Stimulated activated memory B cell treated with anti-CD40 and anti-IgM and Interleukin-4, amounts not matched to agents 10 μg/mL and 1 μg/mL and 100 μg/mL, for 72 hours (primary cell): Measurements from ENCODE around the gene MYO9B.

Experiments used
- ATAC-seq: fragments of 150-1000 bp; cut with Tn5 transposase; 2 replicates; pipeline ENCODE4 v1.10.0; 2021
- H3K27ac Mint-ChIP-seq: one replicate; pipeline ENCODE4 v1.8.0; 2022; ENCODE audit warnings: mild to moderate bottlenecking, mixed read lengths
- H3K27me3 Mint-ChIP-seq: one replicate; pipeline ENCODE4 v1.8.0; 2022; ENCODE audit warnings: mixed read lengths
- H3K36me3 Mint-ChIP-seq: one replicate; pipeline ENCODE4 v1.8.0; 2022; ENCODE audit warnings: mixed read lengths
- H3K4me1 Mint-ChIP-seq: one replicate; pipeline ENCODE4 v1.8.0; 2022; ENCODE audit warnings: mixed read lengths
- H3K4me3 Mint-ChIP-seq: one replicate; pipeline ENCODE4 v1.8.0; 2022; ENCODE audit warnings: mild to moderate bottlenecking, moderate library complexity, mixed read lengths
- H3K9me3 Mint-ChIP-seq: one replicate; pipeline ENCODE4 v1.8.0; 2022; ENCODE audit warnings: mixed read lengths

Gene MYO9B

GRCh38 chr19:17243830-17244617 lies 168.4 kb downstream of the MYO9B start:
- Mint-ChIP-seq H3K36me3 (no peaks in the 10 kb centered on the region), H3K4me3 (peak overlapping the region; percentile 72), H3K27ac (no peak overlapping the region), H3K9me3 (no peaks in the 10 kb centered on the region), H3K27me3 (no peaks in the 10 kb centered on the region), H3K4me1 (peaks cover 46% of the 10 kb centered on the region)
- no peak for ATAC-seq

GRCh38 chr19:17244618-17245534 lies 169.3 kb downstream of the MYO9B start:
- peak; percentile 42 for ATAC-seq
- H3K4me1 Mint-ChIP-seq, result peaks cover 46% of the 10 kb centered on the region

GRCh38 chr19:17245535-17245984 lies 170.0 kb downstream of the MYO9B start, which contains the start of gene NR2F6:
Gene NR2F6 (minus strand): TSS chr19:17245919. CDS start chr19:17245220, 699 bp downstream.
- Mint-ChIP-seq H3K36me3 (no peaks in the 10 kb centered on the region), H3K27ac (peak within 1 kb of the TSS; percentile 92)
- ATAC-seq, result peak; percentile 40

More at GRCh38 chr19:17244618-17245534, 169.3 kb downstream of the MYO9B start:
- Mint-ChIP-seq H3K27me3 (no peaks in the 10 kb centered on the region), H3K36me3 (no peaks in the 10 kb centered on the region), H3K9me3 (no peaks in the 10 kb centered on the region), H3K27ac (no peak overlapping the region), H3K4me3 (peak overlapping the region; percentile 72)

GRCh38 chr19:17246681-17247425 lies 171.3 kb downstream of the MYO9B start:
- Mint-ChIP-seq H3K4me3 (peak overlapping the region; percentile 98), H3K9me3 (no peaks in the 10 kb centered on the region), H3K27me3 (no peaks in the 10 kb centered on the region), H3K27ac (peak overlapping the region; percentile 92), H3K36me3 (no peaks in the 10 kb centered on the region), H3K4me1 (peaks cover 42% of the 10 kb centered on the region)
- no peak for ATAC-seq

More at GRCh38 chr19:17245535-17245984, 170.0 kb downstream of the MYO9B start, which contains the start of gene NR2F6:
- no peaks in the 10 kb centered on the region for H3K9me3 Mint-ChIP-seq
- H3K4me3 Mint-ChIP-seq, result peak within 1 kb of the TSS; percentile 98
- no peaks in the 10 kb centered on the region for H3K27me3 Mint-ChIP-seq
- peaks cover 46% of the 10 kb centered on the region for H3K4me1 Mint-ChIP-seq

GRCh38 chr19:17248011-17248776 lies 172.6 kb downstream of the MYO9B start:
- ATAC-seq, result no peak
- Mint-ChIP-seq H3K9me3 (no peaks in the 10 kb centered on the region), H3K27ac (no peak overlapping the region), H3K27me3 (no peaks in the 10 kb centered on the region), H3K4me1 (peaks cover 30% of the 10 kb centered on the region), H3K36me3 (no peaks in the 10 kb centered on the region), H3K4me3 (peak overlapping the region; percentile 24)

GRCh38 chr19:17249887-17250548 lies 174.4 kb downstream of the MYO9B start:
- Mint-ChIP-seq H3K4me3 (no peak overlapping the region), H3K27me3 (no peaks in the 10 kb centered on the region), H3K4me1 (peaks cover 17% of the 10 kb centered on the region), H3K9me3 (no peaks in the 10 kb centered on the region), H3K36me3 (no peaks in the 10 kb centered on the region), H3K27ac (no peak overlapping the region)
- ATAC-seq, result no peak

- Mint-ChIP-seq H3K36me3 (no peaks in the 10 kb centered on the region), H3K4me1 (no peaks in the 10 kb centered on the region), H3K9me3 (no peaks in the 10 kb centered on the region), H3K27me3 (no peaks in the 10 kb centered on the region), H3K27ac (no peak overlapping the region), H3K4me3 (no peak overlapping the region)
- no peak for ATAC-seq
Measured at GRCh38 chr19:17254636-17255035, 179.1 kb downstream of the MYO9B start.

- Mint-ChIP-seq H3K4me3 (no peak overlapping the region), H3K9me3 (no peaks in the 10 kb centered on the region), H3K27ac (no peak overlapping the region), H3K27me3 (no peaks in the 10 kb centered on the region), H3K4me1 (no peaks in the 10 kb centered on the region), H3K36me3 (no peaks in the 10 kb centered on the region)
- ATAC-seq, result no peak
Measured at GRCh38 chr19:17255150-17255621, 179.6 kb downstream of the MYO9B start.

- Mint-ChIP-seq H3K27ac (no peak overlapping the region), H3K4me3 (no peak overlapping the region), H3K27me3 (no peaks in the 10 kb centered on the region), H3K9me3 (no peaks in the 10 kb centered on the region), H3K4me1 (peaks cover 7% of the 10 kb centered on the region), H3K36me3 (no peaks in the 10 kb centered on the region)
- no peak for ATAC-seq
Measured at GRCh38 chr19:17256130-17256529, 180.6 kb downstream of the MYO9B start.

GRCh38 chr19:17259118-17259780 lies 183.7 kb downstream of the MYO9B start:
- H3K27me3 Mint-ChIP-seq, result no peaks in the 10 kb centered on the region
- no peak overlapping the region for H3K4me3 Mint-ChIP-seq
- no peak for ATAC-seq
- H3K36me3 Mint-ChIP-seq, result no peaks in the 10 kb centered on the region
- no peak overlapping the region for H3K27ac Mint-ChIP-seq
- peaks cover 7% of the 10 kb centered on the region for H3K4me1 Mint-ChIP-seq
- H3K9me3 Mint-ChIP-seq, result no peaks in the 10 kb centered on the region

GRCh38 chr19:17259934-17260333 lies 184.4 kb downstream of the MYO9B start:
- no peak overlapping the region for H3K4me3 Mint-ChIP-seq
- no peak for ATAC-seq
- no peaks in the 10 kb centered on the region for H3K36me3 Mint-ChIP-seq
- H3K27me3 Mint-ChIP-seq, result no peaks in the 10 kb centered on the region
- no peak overlapping the region for H3K27ac Mint-ChIP-seq
- H3K9me3 Mint-ChIP-seq, result no peaks in the 10 kb centered on the region
- H3K4me1 Mint-ChIP-seq, result peaks cover 7% of the 10 kb centered on the region

- no peak overlapping the region for H3K27ac Mint-ChIP-seq
- no peaks in the 10 kb centered on the region for H3K27me3 Mint-ChIP-seq
- H3K9me3 Mint-ChIP-seq, result no peaks in the 10 kb centered on the region
- H3K4me3 Mint-ChIP-seq, result no peak overlapping the region
- peak; percentile 97 for ATAC-seq
- H3K36me3 Mint-ChIP-seq, result no peaks in the 10 kb centered on the region
- peaks cover 8% of the 10 kb centered on the region for H3K4me1 Mint-ChIP-seq
Measured at GRCh38 chr19:17260842-17261325, 185.3 kb downstream of the MYO9B start.

- ATAC-seq, result no peak
- Mint-ChIP-seq H3K4me3 (no peak overlapping the region), H3K27ac (no peak overlapping the region), H3K27me3 (no peaks in the 10 kb centered on the region), H3K36me3 (no peaks in the 10 kb centered on the region), H3K4me1 (peaks cover 19% of the 10 kb centered on the region), H3K9me3 (no peaks in the 10 kb centered on the region)
Measured at GRCh38 chr19:17262557-17262956, 187.0 kb downstream of the MYO9B start.
